ENCODE results near the gene CENATAC.
"Not testable (repeated sequence)": the region's sequence is repeated elsewhere in the genome, so short reads cannot be mapped to it uniquely, and the experiment has no call there.

Gene CENATAC

DNA sequence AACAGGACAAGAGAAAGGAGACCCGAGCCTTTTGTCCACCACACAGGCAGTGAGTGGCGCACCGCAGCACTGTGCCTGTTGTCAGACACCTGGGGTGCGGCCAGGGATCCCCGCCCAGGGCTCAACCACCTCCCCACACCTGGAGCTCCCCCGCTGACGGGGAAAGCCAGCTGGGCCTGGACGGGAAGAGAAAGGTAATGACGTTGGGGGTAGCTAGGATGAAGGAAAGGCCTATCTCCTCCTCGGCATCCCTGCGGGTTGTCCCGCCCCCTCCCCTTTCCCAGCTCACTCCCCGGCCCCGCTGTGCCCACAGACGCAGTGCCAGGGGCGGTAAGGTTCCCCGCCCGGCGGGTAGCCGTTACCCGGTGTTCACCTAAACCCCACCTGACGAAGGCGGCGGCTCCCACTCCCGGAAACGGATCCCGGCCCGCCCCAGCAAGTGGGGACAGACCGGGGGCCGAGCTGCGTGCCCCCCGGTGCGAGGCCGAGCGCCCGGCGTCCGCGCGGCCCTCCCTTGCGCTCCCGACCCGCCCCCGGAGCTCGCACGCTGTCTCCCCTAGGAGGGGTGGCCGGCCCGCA, 58.6 kb downstream of the CENATAC start:
- peak in 1 of 2 experiments; percentile 41 for DNase-seq

DNA sequence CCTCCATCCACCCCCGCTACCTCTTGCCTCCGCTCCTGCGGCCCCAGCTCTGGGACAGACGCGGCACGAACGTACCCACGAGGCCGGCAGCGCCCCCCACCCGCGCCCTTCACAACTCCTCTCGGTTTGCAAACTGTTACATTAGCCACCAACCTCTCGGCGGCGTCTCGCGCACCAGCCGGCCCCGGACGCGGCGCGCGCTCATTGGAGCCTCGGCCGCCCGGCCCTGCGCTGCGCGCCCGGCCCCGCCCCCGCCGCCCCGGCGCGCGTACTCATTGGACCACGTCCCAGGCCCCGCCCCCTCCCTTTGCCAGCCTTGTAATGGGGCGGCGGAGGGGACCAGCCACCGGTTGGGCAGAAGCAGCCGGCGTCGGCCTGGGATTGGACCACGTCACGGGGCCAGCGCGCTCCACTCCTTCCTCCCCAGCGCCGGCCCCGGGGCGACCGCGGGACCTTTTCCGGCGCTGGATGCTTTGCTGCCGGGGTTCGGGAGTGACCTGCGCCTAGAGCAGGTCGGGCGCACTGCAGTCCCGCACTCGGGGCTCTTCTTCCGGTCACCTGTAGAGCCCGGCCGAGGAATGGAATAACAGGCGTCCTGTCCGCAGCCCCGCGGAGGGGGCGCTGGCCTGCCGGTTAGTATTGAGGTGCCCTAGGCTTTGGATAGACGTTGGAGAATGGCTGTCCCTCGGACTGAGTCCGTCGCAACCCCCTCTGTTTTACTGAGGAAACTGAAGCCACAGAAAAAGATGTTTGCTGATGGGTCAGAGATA, 59.2 kb downstream of the CENATAC start, which contains the start of gene HYOU1:
Gene HYOU1 (minus strand): TSS at position 206 of the 770 bp plus-strand sequence. CDS start 1,045 bp downstream, outside the sequence.
- peak; percentile 89 to 92 for DNase-seq

DNA sequence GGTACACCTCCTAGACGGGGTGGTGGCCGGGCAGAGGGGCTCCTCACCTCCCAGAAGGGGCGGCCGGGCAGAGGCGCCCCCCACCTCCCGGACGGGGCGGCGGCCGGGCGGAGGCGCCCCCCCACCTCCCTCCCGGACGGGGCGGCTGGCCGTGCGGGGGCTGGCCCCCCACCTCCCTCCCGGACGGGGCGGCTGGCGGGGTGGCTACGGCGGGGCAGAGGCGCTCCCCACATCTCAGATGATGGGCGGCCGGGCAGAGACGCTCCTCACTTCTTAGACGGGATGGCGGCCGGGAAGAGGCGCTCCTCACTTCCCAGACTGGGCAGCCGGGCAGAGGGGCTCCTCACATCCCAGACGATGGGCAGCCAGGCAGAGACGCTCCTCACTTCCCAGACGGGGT, 61.2 kb downstream of the CENATAC start:
- not testable (repeated sequence) for DNase-seq

DNA sequence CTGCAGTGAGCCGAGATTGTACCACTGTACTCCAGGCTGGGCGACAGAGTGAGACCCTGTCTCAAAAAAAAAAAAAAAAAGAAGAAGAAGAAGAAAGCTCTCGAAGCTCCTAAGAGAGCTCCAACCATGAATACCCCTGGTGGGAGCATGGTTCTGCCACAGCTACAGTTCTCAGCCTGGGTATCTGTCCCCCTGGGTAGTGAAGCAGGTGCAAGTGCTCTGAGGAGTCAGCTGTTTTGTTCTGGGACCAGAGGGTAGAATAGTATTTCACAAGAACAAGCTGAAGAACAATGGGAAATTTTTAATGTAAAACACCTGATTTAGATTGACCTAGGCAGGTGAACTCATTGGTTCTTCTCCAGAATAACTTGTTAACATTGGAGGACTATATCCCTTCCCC, 63.3 kb downstream of the CENATAC start:
- no peak for DNase-seq

DNA sequence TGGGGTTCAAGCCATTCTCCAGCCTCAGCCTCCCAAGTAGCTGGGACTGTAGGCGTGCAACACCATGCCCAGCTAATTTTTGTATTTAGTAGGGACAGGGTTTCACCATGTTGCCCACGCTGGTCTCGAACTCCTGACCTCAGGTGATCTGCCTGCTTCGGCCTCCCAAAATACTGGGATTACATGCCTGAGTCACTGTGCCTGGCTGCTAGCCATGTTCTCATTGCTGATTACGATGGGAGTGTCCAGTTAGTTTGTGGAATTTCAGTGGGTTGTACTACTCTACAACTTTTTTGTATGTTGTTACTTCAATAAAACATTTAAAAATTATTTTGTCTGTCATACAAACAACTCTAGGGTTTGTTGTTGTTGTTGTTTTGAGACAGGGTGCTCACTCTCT, 64.8 kb downstream of the CENATAC start:
- no peak for DNase-seq

DNA sequence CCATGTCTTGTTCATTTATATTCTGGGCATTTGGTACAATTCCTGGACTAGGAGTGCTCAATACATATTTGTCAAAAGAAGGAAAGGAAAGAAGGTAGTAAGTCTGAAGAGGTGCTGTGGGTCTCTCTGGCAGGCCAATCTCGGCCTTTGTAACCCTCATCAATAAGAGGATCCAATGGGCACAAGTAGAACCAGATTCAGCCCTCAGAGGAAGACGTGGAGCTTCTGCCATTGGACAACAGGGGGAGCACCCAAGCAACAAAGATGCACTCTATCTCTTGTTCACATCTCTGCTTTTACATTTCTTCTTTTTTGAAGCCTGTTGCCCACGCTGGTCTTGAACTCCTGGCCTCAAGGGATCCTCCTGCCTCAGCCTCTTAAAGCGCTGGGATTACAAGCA, 67.4 kb downstream of the CENATAC start:
- peak in 1 of 2 experiments; percentile 36 for DNase-seq
